H9 (cell line): ENCODE results near the gene PNPO. TPM values are rescaled to one million over a fixed set of nuclear protein-coding genes. Genes with fewer than 3 reads are reported as not detected.
A peak's percentile ranks its signal among the peaks of the same experiment; 100 is the strongest.

Experiments
- DNase-seq: peaks from one replicate; pipeline ENCODE4 v3.0.0-alpha.2; 2017
- H2AFZ ChIP-seq: one replicate; pipeline ENCODE4 v1.6.1; 2013; ENCODE audit warnings: mild to moderate bottlenecking, low read length, control low read depth, moderate library complexity
- H2AK5ac ChIP-seq: 2 replicates; pipeline ENCODE4 v1.6.1; 2013; ENCODE audit warnings: low read length, control low read depth, mixed read lengths; ENCODE audit not compliant: insufficient read length
- H2BK120ac ChIP-seq: one replicate; pipeline ENCODE4 v1.6.1; 2013; ENCODE audit warnings: low read depth, mild to moderate bottlenecking, low read length, control low read depth, inconsistent platforms; ENCODE audit not compliant: poor library complexity, severe bottlenecking
- H2BK12ac ChIP-seq: 2 replicates; pipeline ENCODE4 v1.6.1; 2013; ENCODE audit warnings: low read length, control low read depth, mixed read lengths, low read depth; ENCODE audit not compliant: insufficient read length
- H2BK15ac ChIP-seq: 2 replicates; pipeline ENCODE4 v1.6.1; 2013; ENCODE audit warnings: low read depth, low read length, control low read depth
- H2BK20ac ChIP-seq: one replicate; pipeline ENCODE4 v1.6.1; 2013; ENCODE audit warnings: low read depth, mild to moderate bottlenecking, low read length, control low read depth, inconsistent platforms; ENCODE audit not compliant: poor library complexity, severe bottlenecking
- H2BK5ac ChIP-seq: 2 replicates; pipeline ENCODE4 v1.6.1; 2013; ENCODE audit warnings: low read length, control low read depth, mixed read lengths; ENCODE audit not compliant: insufficient read length
- H3K14ac ChIP-seq: 2 replicates; pipeline ENCODE4 v1.6.1; 2013; ENCODE audit warnings: low read length, control low read depth; ENCODE audit not compliant: insufficient read depth
- H3K18ac ChIP-seq: 2 replicates; pipeline ENCODE4 v1.6.1; 2013; ENCODE audit warnings: low read depth, mild to moderate bottlenecking, mixed read lengths, low read length, control low read depth; ENCODE audit not compliant: insufficient read length
- H3K23ac ChIP-seq: 2 replicates; pipeline ENCODE4 v1.6.1; 2013; ENCODE audit warnings: low read length, control low read depth, mixed read lengths, low read depth; ENCODE audit not compliant: insufficient read length
- H3K23me2 ChIP-seq: 2 replicates; pipeline ENCODE4 v1.6.1; 2013; ENCODE audit warnings: low read depth, mild to moderate bottlenecking, mixed read lengths, low read length, control low read depth; ENCODE audit not compliant: insufficient read length, poor library complexity, severe bottlenecking
- H3K27ac ChIP-seq: 2 replicates; pipeline ENCODE4 v1.5.1; 2013; ENCODE audit warnings: low read length, control low read depth, mixed read lengths, low read depth; ENCODE audit not compliant: insufficient read length
- H3K27me3 ChIP-seq: 2 replicates; pipeline ENCODE4 v1.6.1; 2013; ENCODE audit warnings: low read length, control low read depth, inconsistent platforms; ENCODE audit not compliant: insufficient read depth
- H3K4ac ChIP-seq: 2 replicates; pipeline ENCODE4 v1.6.1; 2013; ENCODE audit warnings: low read depth, mild to moderate bottlenecking, control low read depth, inconsistent platforms, low read length, moderate library complexity
- H3K4me1 ChIP-seq: 2 replicates; pipeline ENCODE4 v1.6.1; 2013; ENCODE audit warnings: low read length, control low read depth, inconsistent platforms; ENCODE audit not compliant: insufficient read depth
- H3K4me2 ChIP-seq: 2 replicates; pipeline ENCODE4 v1.6.1; 2013; ENCODE audit warnings: low read length, control low read depth, mixed read lengths; ENCODE audit not compliant: insufficient read length, insufficient read depth
- H3K56ac ChIP-seq: 2 replicates; pipeline ENCODE4 v1.6.1; 2013; ENCODE audit warnings: low read depth, mild to moderate bottlenecking, mixed read lengths, low read length, control low read depth; ENCODE audit not compliant: insufficient read length
- H3K79me1 ChIP-seq: 2 replicates; pipeline ENCODE4 v1.6.1; 2013; ENCODE audit warnings: low read depth, mild to moderate bottlenecking, moderate library complexity, low read length, control low read depth, inconsistent platforms; ENCODE audit not compliant: insufficient read depth, poor library complexity, severe bottlenecking
- H3K79me2 ChIP-seq: 2 replicates; pipeline ENCODE4 v1.6.1; 2013; ENCODE audit warnings: low read length, control low read depth, inconsistent platforms; ENCODE audit not compliant: insufficient read depth
- H3K9ac ChIP-seq: 2 replicates; pipeline ENCODE4 v1.6.1; 2013; ENCODE audit warnings: low read length, control low read depth, mixed read lengths; ENCODE audit not compliant: insufficient read length; ENCODE audit errors: extremely low read depth
- H3K9me3 ChIP-seq: one replicate; pipeline ENCODE4 v1.6.1; 2013; ENCODE audit warnings: low read depth, low read length, inconsistent platforms; ENCODE audit not compliant: control insufficient read depth
- H3T11ph ChIP-seq: one replicate; pipeline ENCODE4 v1.6.1; 2013; ENCODE audit warnings: mild to moderate bottlenecking, low read length, control low read depth, inconsistent platforms
- H4K20me1 ChIP-seq: one replicate; pipeline ENCODE4 v1.6.1; 2013; ENCODE audit not compliant: control insufficient read depth, insufficient read length, insufficient read depth
- H4K5ac ChIP-seq: 2 replicates; pipeline ENCODE4 v1.6.1; 2013; ENCODE audit warnings: low read depth, mild to moderate bottlenecking, mixed read lengths, low read length, control low read depth; ENCODE audit not compliant: insufficient read length
- H4K8ac ChIP-seq: replicated peaks from 2 replicates; pipeline ENCODE4 v1.6.1; 2013; ENCODE audit warnings: low read length, control low read depth, mixed read lengths, low read depth; ENCODE audit not compliant: insufficient read length
- H4K91ac ChIP-seq: 2 replicates; pipeline ENCODE4 v1.6.1; 2013; ENCODE audit warnings: low read depth, mild to moderate bottlenecking, moderate library complexity, mixed read lengths, low read length, control low read depth; ENCODE audit not compliant: insufficient read length
- H3K27ac Mint-ChIP-seq, 3 experiments: 2 replicates in 2 of 3; 3 replicates in 1 of 3; pipeline ENCODE4 v1.8.0; 2020 to 2021; ENCODE audit warnings: mixed read lengths in 3 of 3, mild to moderate bottlenecking in 1 of 3, moderate library complexity in 1 of 3
- H3K27me3 Mint-ChIP-seq: 2 replicates; pipeline ENCODE4 v1.8.0; 2021; ENCODE audit warnings: low read depth, mild to moderate bottlenecking, moderate library complexity, mixed read lengths
- H3K36me3 Mint-ChIP-seq, 3 experiments: 2 replicates in 2 of 3; 3 replicates in 1 of 3; pipeline ENCODE4 v1.8.0; 2020 to 2021; ENCODE audit warnings: low read depth in 3 of 3, mixed read lengths in 3 of 3; ENCODE audit not compliant: insufficient read depth in 1 of 3
- H3K4me1 Mint-ChIP-seq, 2 experiments: 2 replicates each; pipeline ENCODE4 v1.8.0; 2020; ENCODE audit warnings: mixed read lengths in 2 of 2
- H3K4me3 Mint-ChIP-seq, 2 experiments: 2 replicates in 1 of 2; 3 replicates in 1 of 2; pipeline ENCODE4 v1.8.0; 2020 to 2021; ENCODE audit warnings: mild to moderate bottlenecking in 2 of 2, mixed read lengths in 2 of 2, moderate library complexity in 1 of 2
- H3K9me3 Mint-ChIP-seq, 2 experiments: 2 replicates in 1 of 2; 3 replicates in 1 of 2; pipeline ENCODE4 v1.8.0; 2020; ENCODE audit warnings: mild to moderate bottlenecking in 2 of 2, mixed read lengths in 2 of 2, moderate library complexity in 1 of 2
- CTCF ChIP-seq: fragments of 200-600 bp; sonication (generic); conservative IDR thresholded peaks from 3 replicates; pipeline ENCODE4 v1.8.0; 2021; ENCODE audit warnings: antibody characterized with exemption, mild to moderate bottlenecking
- WGBS: extraction: QIAGEN DNeasy Blood & Tissue Kit; methylation state at CpG from one replicate; pipeline ENCODE4 v1.1.7; 2013; ENCODE audit warnings: missing lambda C conversion rate, low lambda C conversion rate, mixed read lengths; ENCODE audit not compliant: insufficient read length; ENCODE audit errors: extremely low coverage; 5-methylcytosine and 5-hydroxymethylcytosine counted together
- total RNA-seq: library from RNA; stranded (reverse); gene quantifications from 2 replicates; pipeline ENCODE4 v1.2.1, GENCODE V29; 2021

Gene PNPO
- total RNA-seq, 1 experiment from 2014 or later: 6.7 TPM

GRCh38 chr17:47998044-47998443 is 56.7 kb downstream of the PNPO start:
- no peaks in the 10 kb centered on the region; the same call in 1 of the 2 replicates for H3K27me3 Mint-ChIP-seq
- no CpG with 5 or more reads among the region's 7 CpGs for WGBS

More at GRCh38 chr17:47998044-47998443, 56.7 kb downstream of the PNPO start:
- Histone ChIP-seq H3K23me2 (no peaks in the 10 kb centered on the region), H4K5ac (no peak overlapping the region), H2BK5ac (no peak overlapping the region), H3K79me1 (no peaks in the 10 kb centered on the region), H4K91ac (no peak overlapping the region), H2BK120ac (no peak overlapping the region), H3K4me2 (no peak overlapping the region), H4K8ac (no peak overlapping the region), H3K14ac (0 out of 2 replicates have a peak overlapping the region, but pooled peaks have one; percentile 45), H2BK15ac (no peak overlapping the region), H3K9me3 (no peaks in the 10 kb centered on the region), H3T11ph (no peak overlapping the region), H2AK5ac (no peak overlapping the region), H2BK12ac (no peak overlapping the region), H4K20me1 (no peaks in the 10 kb centered on the region), H2AFZ (no peak overlapping the region), H3K56ac (no peak overlapping the region), H2BK20ac (no peak overlapping the region), H3K4ac (no peak overlapping the region), H3K79me2 (no peaks in the 10 kb centered on the region), H3K27ac (no peak overlapping the region), H3K9ac (no peak overlapping the region), H3K18ac (no peak overlapping the region), H3K27me3 (no peaks in the 10 kb centered on the region), H3K23ac (no peak overlapping the region), H3K4me1 (peaks cover 11% of the 10 kb centered on the region; the same call in 1 of the 2 replicates)
- Mint-ChIP-seq H3K4me3 (no peak overlapping the region), H3K9me3 (no peaks in the 10 kb centered on the region; a peak in 1 of 5 replicates), H3K27ac (peak overlapping the region in 1 of 3 experiments; percentile 89; a peak in 1 of 7 replicates), H3K36me3 (no peaks in the 10 kb centered on the region), H3K4me1 (peaks cover 51 to 52% of the 10 kb centered on the region in 2 experiments)
- no peak for DNase-seq
- TF ChIP-seq CTCF: no peak

Other genes starting within 250 kb of the PNPO start
- 33.2 and 33.6 TPM in 2 replicates for gene TBKBP1, start 247.4 kb upstream of the PNPO start, total RNA-seq
- gene TBX21, start 208.3 kb upstream of the PNPO start, total RNA-seq: not detected in 2 replicates
- gene OSBPL7, start 119.8 kb upstream of the PNPO start, total RNA-seq: 12.0 and 13.0 TPM in 2 replicates
- 67.2 and 68.4 TPM in 2 replicates for gene MRPL10, start 110.0 kb upstream of the PNPO start, total RNA-seq
- 0.29 and 0.31 TPM in 2 replicates for gene LRRC46, start 109.9 kb upstream of the PNPO start, total RNA-seq
- gene SCRN2, start 100.3 kb upstream of the PNPO start, total RNA-seq: 34.0 and 38.6 TPM in 2 replicates
- 0.90 and 0.92 TPM in 2 replicates for gene SP6, start 90.4 kb upstream of the PNPO start, total RNA-seq
- 19.3 and 20.0 TPM in 2 replicates for gene SP2, start 45.3 kb upstream of the PNPO start, total RNA-seq
- not detected in 2 replicates for gene PRR15L, start 16.3 kb downstream of the PNPO start, total RNA-seq
- gene CDK5RAP3, start 29.5 kb downstream of the PNPO start, total RNA-seq: 144 and 149 TPM in 2 replicates
- 0.68 and 0.77 TPM in 2 replicates for gene COPZ2, start 96.2 kb downstream of the PNPO start, total RNA-seq
- 158 and 161 TPM in 2 replicates for gene NFE2L1, start 106.8 kb downstream of the PNPO start, total RNA-seq
- gene CBX1, start 159.9 kb downstream of the PNPO start, total RNA-seq: 155 and 158 TPM in 2 replicates
- 20.0 and 21.7 TPM in 2 replicates for gene SNX11, start 166.2 kb downstream of the PNPO start, total RNA-seq